ENCODE measurements around the gene RANBP1.

GRCh38 chr22:20084547-20085413 is 31.1 kb upstream of the RANBP1 start:
- TF ChIP-seq CTCF (IDR thresholded peaks at IDR 0.05 in 4 of 5, conservative IDR thresholded peaks at IDR 0.05 in 1 of 5) (peak in 2 of 5 experiments; percentile 12 to 30), POLR2A (IDR thresholded peaks at IDR 0.05) (no peak)

Measured in gastrocnemius medialis (tissue), 4 donors.